Stimulated activated naive CD4-positive, alpha-beta T cell treated with Interleukin-2 at 50 U/mL for 16 hours (primary cell): ENCODE measurements around the gene NPTXR.
"Not testable (repeated sequence)": the region's sequence is repeated elsewhere in the genome, so short reads cannot be mapped to it uniquely, and the experiment has no call there.

Experiments used
- DNase-seq: peaks from one replicate; lab custom pipeline; 2025; lab: John Stamatoyannopoulos, UW

Gene NPTXR

DNA sequence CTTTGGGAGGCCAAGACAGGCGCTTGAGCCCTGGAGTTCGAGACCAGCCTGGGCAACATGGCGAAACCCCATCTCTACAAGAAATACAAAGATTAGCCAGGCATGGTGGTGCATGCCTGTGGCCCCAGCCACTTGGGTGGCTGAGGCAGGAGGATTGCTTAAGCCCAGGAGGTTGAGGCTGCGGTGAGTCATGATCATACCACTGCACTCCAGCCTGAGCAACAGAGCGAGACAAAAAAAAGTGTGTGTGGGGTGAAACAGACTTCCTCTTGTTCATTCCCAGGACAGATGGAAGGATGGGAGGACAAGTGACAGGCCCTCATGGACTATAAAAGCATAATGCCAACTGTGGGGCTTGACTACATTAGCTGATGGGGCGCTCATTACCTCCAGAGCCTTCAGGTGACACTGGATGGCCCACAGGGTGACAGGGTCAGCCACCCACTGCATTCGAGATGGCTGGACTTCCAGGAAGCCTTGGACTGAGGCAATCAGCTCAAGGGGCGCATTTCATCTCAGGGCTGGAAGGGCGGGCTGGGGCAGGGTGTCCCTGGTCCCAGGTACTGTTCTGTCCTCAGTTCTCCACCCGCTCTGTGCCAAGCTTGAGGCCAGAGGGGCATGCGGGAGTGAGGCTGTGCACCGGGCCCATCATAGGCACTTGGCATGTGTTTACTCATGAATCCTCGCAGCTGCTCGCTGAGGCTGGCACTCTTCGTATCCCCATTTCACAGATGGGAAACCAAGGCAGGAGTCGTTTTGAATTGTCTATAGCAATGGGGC, 12.5 kb downstream of the NPTXR start:
- no peak for DNase-seq

GRCh38 chr22:38830845-38831108, 13.1 kb downstream of the NPTXR start:
- DNase-seq: no peak

- no peak for DNase-seq
Observed at GRCh38 chr22:38830026-38830844, 13.6 kb downstream of the NPTXR start.

- no peak for DNase-seq
Observed at GRCh38 chr22:38829485-38829884, 14.3 kb downstream of the NPTXR start.

GRCh38 chr22:38828616-38829205, 15.1 kb downstream of the NPTXR start:
- no peak for DNase-seq

- no peak for DNase-seq
Observed at GRCh38 chr22:38828191-38828590, 15.6 kb downstream of the NPTXR start.

DNA sequence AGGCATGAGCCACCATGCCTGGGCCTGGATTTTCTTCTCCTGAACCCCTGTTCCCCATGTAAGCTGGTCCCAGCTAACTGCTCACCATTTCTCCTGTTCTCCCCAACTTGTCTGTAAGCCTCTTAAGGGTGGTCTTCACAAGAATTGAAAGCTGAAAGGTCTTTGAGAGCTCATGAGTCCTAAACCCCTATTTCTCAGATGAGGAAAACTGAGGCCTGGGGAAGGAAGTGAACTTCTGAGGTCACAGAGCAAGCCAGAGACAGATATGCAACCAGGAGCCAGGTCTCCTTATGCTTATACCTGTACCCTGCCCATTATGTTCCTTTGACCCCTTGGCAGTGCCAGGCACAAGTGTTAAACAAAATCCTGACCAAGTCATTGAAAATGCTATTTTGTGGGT, 16.3 kb downstream of the NPTXR start:
- DNase-seq: no peak

DNA sequence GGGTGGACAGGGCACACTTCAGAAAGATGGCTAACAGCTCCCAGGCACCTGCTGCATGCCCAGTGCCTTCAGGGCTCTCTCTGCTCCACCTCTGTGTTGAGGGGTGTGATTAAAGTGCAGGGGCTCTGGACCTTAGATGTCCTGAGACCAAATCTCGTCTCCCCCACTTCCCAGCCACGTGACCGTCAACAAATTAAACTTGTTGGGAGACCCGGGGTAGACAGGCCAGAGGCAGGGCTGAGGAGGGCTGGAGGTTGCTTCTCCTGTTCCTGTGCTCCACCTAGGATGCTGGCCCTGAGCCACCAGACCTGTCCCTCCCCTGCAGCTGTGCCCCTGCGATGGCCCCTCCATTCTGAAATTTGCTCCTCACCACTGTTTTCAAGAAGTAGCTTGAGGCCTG, 17.0 kb downstream of the NPTXR start:
- no peak for DNase-seq

DNA sequence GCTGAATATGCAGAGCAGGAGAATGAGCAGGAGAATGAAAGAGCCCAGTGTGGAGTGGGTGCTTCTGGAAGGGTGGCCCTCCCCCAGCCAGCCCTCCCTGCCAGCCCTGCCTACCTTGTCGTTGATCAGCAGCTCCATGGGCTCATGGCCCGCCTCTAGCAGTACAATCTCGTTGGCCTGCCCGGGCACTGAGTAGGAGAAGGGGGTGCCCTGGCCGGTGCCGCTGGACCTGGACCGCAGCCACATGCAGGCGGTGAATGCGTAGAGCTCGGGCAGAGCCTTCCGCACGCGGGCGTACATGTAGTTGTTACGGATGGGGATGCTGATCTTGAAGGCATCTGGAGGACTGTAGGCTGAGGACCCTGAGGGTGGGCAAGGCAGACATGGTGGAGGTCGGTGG, 17.4 kb downstream of the NPTXR start:
- DNase-seq: no peak

GRCh38 chr22:38824585-38824984, 19.2 kb downstream of the NPTXR start:
- DNase-seq: peak; percentile 15

DNA sequence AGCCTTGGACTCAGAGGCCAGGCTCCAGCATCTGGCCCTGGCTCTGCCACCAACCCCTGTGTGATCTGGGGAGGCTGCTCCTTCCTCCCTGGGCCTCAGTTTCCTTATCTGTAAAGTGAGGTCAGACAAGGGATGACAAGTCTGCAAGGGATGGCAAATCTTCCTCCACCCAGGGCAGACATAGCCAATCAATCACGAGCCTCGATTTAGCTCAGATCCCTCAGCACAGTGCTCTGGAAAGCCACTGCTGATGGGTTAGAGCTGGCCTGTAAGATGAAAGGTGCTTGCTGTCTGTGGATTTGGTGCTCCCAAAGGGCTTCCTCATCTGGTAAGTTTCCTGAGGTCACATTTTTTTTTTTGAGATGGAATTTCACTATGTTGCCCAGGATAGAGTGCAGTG, 20.2 kb downstream of the NPTXR start:
- no peak for DNase-seq

- DNase-seq: no peak
Observed at GRCh38 chr22:38823076-38823475, 20.8 kb downstream of the NPTXR start.

GRCh38 chr22:38820020-38820419, 23.8 kb downstream of the NPTXR start:
- DNase-seq: no peak

DNA sequence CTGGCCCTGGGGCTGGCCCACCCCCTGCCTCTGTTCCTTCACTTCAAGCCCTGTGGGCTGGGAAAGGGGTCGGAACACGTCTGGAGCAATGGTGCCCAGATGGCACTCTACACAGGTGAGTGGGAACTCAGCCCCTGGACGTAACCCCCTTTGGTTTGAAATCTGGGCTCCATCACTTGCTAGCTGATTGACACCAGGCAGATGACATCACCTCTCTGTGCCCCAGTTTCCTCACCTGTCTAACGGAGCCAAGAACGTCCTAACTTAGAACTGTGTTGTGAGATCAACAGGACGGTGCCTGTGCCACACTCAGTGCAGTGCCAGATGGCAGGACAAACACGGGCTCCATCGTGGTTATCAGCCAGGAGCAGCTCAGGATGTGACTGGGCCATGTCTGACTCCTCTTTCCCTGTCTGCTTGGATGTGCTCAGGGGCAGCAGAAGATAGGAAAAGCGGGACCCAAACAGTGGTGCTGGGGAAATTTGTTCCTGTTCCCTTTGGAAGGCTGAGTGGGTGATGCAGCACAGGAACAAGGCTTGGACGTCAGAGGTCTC, 24.4 kb downstream of the NPTXR start:
- DNase-seq: no peak

GRCh38 chr22:38817196-38817595, 26.6 kb downstream of the NPTXR start:
- DNase-seq: no peak

- DNase-seq: no peak
Observed at GRCh38 chr22:38815842-38816241, 28.0 kb downstream of the NPTXR start.

- no peak for DNase-seq
Observed at GRCh38 chr22:38811241-38811640, 32.6 kb downstream of the NPTXR start.

- DNase-seq: not testable (repeated sequence)
Observed at GRCh38 chr22:38805041-38805593, 38.7 kb downstream of the NPTXR start.

GRCh38 chr22:38802671-38803121, 41.1 kb downstream of the NPTXR start:
- DNase-seq: no peak

GRCh38 chr22:38799265-38800002, 44.4 kb downstream of the NPTXR start:
- DNase-seq: no peak

DNA sequence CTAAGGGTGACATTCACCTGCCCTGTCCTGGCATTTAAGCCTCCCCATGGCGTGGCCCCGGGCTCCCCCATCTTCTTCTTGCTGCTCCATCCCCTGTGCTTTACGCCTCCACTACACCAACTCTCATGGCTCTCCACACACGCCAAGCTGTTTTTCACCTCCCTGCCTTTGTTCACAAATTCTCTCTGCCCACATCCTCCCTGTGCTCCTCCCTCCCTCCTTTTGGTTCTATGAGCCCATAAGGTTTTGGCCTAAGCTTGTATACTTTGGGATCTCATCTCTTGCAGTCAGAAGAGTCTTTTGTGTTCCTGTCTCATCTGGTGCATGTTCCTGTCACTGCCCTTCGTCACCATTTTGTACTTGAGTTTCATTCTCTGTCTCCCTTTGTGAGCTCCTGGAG, 45.3 kb downstream of the NPTXR start:
- DNase-seq: no peak
